ENCODE data around the gene NID1. TPM values are rescaled to one million over a fixed set of nuclear protein-coding genes. Genes with fewer than 3 reads are reported as not detected.
A peak's percentile ranks its signal among the peaks of the same experiment; 100 is the strongest.

NID1 gene
- total RNA-seq, 4 donors from 2014 or later, result 70.7 to 252 (median 184) TPM

GRCh38 chr1:235998812-235999211, 66.1 kb downstream of the NID1 start:
- TF ChIP-seq POLR2A (IDR thresholded peaks at IDR 0.05), result no peak
- no peak for TF ChIP-seq CTCF (IDR thresholded peaks at IDR 0.05)
- Histone ChIP-seq H3K4me1 (no peaks in the 10 kb centered on the region), H3K4me3 (no peak overlapping the region), H3K36me3 (no peaks in the 10 kb centered on the region), H3K9me3 (no peaks in the 10 kb centered on the region), H3K27me3 (no peaks in the 10 kb centered on the region), H3K27ac (peak overlapping the region; percentile 36 to 55)
- intact Hi-C loops (cut with DNase I; ENCODE audit: low total_unique reads), result no loop called here
- peak in 1 of 2 donors; percentile 14 for DNase-seq

DNA sequence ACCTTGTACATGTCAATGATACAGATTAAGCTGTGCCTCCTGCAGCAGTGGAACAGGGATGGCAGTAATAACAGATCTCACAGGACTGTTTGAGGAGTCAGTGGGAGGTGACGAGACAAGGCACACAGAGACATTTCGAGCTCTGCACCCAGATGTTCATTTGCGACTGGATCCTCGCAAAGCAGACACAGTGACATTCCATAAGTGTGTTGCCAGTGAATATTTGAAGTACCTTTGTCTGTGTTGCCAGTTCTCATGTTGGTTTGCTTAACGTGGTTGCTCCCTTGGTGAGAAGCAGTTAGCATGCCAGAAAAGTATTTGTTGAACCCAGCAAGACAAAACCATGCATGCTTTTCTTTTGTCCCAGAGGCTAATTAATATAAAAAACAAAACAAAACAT, 67.0 kb downstream of the NID1 start:
- no peaks in the 10 kb centered on the region for H3K4me1 ChIP-seq
- intact Hi-C loops (cut with DNase I; ENCODE audit: low total_unique reads), result no loop called here
- no peaks in the 10 kb centered on the region for H3K36me3 ChIP-seq
- peak in 1 of 2 donors; percentile 4 for DNase-seq
- H3K4me3 ChIP-seq, result no peak overlapping the region
- no peaks in the 10 kb centered on the region for H3K9me3 ChIP-seq
- TF ChIP-seq CTCF (IDR thresholded peaks at IDR 0.05) (no peak), POLR2A (IDR thresholded peaks at IDR 0.05) (no peak)
- no peaks in the 10 kb centered on the region for H3K27me3 ChIP-seq
- H3K27ac ChIP-seq, result no peak overlapping the region

DNA sequence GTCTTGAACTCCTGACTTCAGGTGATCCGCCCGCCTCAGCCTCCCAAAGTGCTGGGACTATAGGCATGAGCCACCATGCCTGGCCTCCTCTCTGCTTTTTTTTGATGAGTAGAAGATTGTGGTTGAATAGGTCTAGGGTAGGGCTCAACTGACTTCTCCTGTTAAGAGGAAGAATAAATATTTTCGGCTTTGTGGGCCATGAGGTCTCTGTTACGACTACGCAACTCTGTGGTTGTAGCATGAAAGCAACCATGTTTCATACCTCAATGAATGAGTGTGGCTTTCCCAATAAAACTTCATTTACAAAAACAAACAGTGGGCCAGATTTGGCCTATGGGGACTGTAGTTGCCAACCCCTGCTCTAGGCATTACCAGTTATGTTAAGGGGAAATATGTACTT, 67.8 kb downstream of the NID1 start:
- Histone ChIP-seq H3K36me3 (no peaks in the 10 kb centered on the region), H3K27me3 (no peaks in the 10 kb centered on the region), H3K4me1 (no peaks in the 10 kb centered on the region), H3K9me3 (no peaks in the 10 kb centered on the region), H3K27ac (no peak overlapping the region), H3K4me3 (no peak overlapping the region)
- DNase-seq, result peak in 1 of 2 donors; percentile 1
- TF ChIP-seq CTCF (IDR thresholded peaks at IDR 0.05) (no peak), POLR2A (IDR thresholded peaks at IDR 0.05) (no peak)
- intact Hi-C loops (cut with DNase I; ENCODE audit: low total_unique reads), result no loop called here

- Histone ChIP-seq H3K27ac (no peak overlapping the region), H3K36me3 (no peaks in the 10 kb centered on the region), H3K4me3 (no peak overlapping the region), H3K27me3 (no peaks in the 10 kb centered on the region), H3K4me1 (no peaks in the 10 kb centered on the region), H3K9me3 (no peaks in the 10 kb centered on the region)
- intact Hi-C loops (cut with DNase I; ENCODE audit: low total_unique reads), result no loop called here
- peak in 1 of 2 donors; percentile 15 for DNase-seq
- TF ChIP-seq POLR2A (IDR thresholded peaks at IDR 0.05) (no peak), CTCF (IDR thresholded peaks at IDR 0.05) (no peak)
These were observed 68.7 kb downstream of the NID1 start for GRCh38 chr1:235996048-235996785.

DNA sequence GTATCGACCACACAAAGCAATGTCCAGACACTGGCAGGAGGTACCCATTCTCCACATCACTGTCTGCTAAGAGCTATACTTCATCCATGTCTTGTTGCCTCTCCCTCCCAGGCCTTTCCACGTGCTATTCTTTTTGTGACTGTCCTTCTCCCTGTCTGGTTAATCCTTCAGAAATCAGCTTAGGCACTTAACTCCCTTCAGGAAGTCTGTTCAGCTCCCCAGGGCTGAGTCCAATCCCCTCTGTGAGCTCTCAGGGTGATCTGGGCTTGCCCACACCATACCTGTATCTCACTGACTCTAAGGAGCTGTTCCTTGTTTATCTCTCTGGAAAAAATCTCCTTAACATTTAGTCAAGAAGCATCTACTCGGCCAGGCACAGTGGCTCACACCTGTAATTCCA, 69.4 kb downstream of the NID1 start:
- peak in 1 of 2 donors; percentile 7 for DNase-seq
- no peaks in the 10 kb centered on the region for H3K9me3 ChIP-seq
- no peak overlapping the region for H3K4me3 ChIP-seq
- no peak overlapping the region for H3K27ac ChIP-seq
- H3K4me1 ChIP-seq, result no peaks in the 10 kb centered on the region
- intact Hi-C loops (cut with DNase I; ENCODE audit: low total_unique reads), result no loop called here
- no peaks in the 10 kb centered on the region for H3K27me3 ChIP-seq
- H3K36me3 ChIP-seq, result no peaks in the 10 kb centered on the region
- no peak for TF ChIP-seq POLR2A (IDR thresholded peaks at IDR 0.05)
- no peak for TF ChIP-seq CTCF (IDR thresholded peaks at IDR 0.05)
